Upper lobe of left lung (tissue), 6 donors: ENCODE measurements around the gene NUFIP1. TPM values are rescaled to one million over a fixed set of nuclear protein-coding genes. Genes with fewer than 3 reads are reported as not detected.

Experiments
- ATAC-seq, 2 donors: fragments of 200-7000 bp; cut with Tn5 transposase; one replicate each; pipeline ENCODE4 v1.9.1; 2022; ENCODE audit warnings: mild to moderate bottlenecking in 2 of 2, moderate library complexity in 2 of 2; ENCODE audit not compliant: low FRiP score in 2 of 2
- DNase-seq, 2 donors: peaks; one replicate each; pipeline ENCODE4 v3.0.0-alpha.2; 2019 to 2020
- H3K27ac ChIP-seq, 4 donors: fragments of 200-600 bp; sonication (generic); one replicate each; pipeline ENCODE4 v1.5.1; 2016 to 2019
- H3K27me3 ChIP-seq, 4 donors: fragments of 200-600 bp; sonication (generic); one replicate each; pipeline ENCODE4 v1.5.1; 2017 to 2019
- H3K36me3 ChIP-seq, 4 donors: fragments of 200-600 bp; sonication (generic); one replicate each; pipeline ENCODE4 v1.5.1; 2016 to 2019
- H3K4me1 ChIP-seq, 4 donors: fragments of 200-600 bp; sonication (generic); one replicate each; pipeline ENCODE4 v1.5.1; 2018 to 2019
- H3K4me3 ChIP-seq, 4 donors: fragments of 200-600 bp; sonication (generic); one replicate each; pipeline ENCODE4 v1.5.1; 2017 to 2019; ENCODE audit warnings: mild to moderate bottlenecking in 2 of 4, moderate library complexity in 1 of 4
- H3K9me3 ChIP-seq, 4 donors: fragments of 200-600 bp; sonication (generic); one replicate each; pipeline ENCODE4 v1.5.1; 2018 to 2019
- CTCF ChIP-seq, 6 experiments: fragments of 450-650 bp in 4 of 6; fragments of 200-600 bp in 2 of 6; sonication (generic) in 2 of 6; IDR thresholded peaks; one replicate each; pipeline ENCODE4 v1.5.1; 2016 to 2019; ENCODE audit warnings: antibody characterized with exemption in 6 of 6
- EP300 ChIP-seq, 4 donors: sonication (generic); formaldehyde crosslinking; IDR thresholded peaks; one replicate each; pipeline ENCODE4 v1.5.1; 2017; ENCODE audit warnings: antibody characterized with exemption in 4 of 4, control low read depth in 2 of 4
- POLR2A ChIP-seq, 4 donors: fragments of 450-650 bp; IDR thresholded peaks; one replicate each; pipeline ENCODE4 v1.5.1; 2016 to 2017; ENCODE audit warnings: antibody characterized with exemption in 4 of 4, mild to moderate bottlenecking in 2 of 4
- POLR2AphosphoS5 ChIP-seq, 2 donors: sonication (generic); formaldehyde crosslinking; IDR thresholded peaks; one replicate each; pipeline ENCODE4 v1.5.1; 2017; ENCODE audit warnings: antibody characterized with exemption in 2 of 2
- WGBS, 2 donors: methylation state at CpG; one replicate each; pipeline ENCODE4 v1.1.5; 2017 to 2018; 5-methylcytosine and 5-hydroxymethylcytosine counted together
- total RNA-seq, 6 donors: library from RNA; depleted of rRNA in 4 of 6; stranded (reverse); fragments of >200 nt in 4 of 6; gene quantifications; one replicate each; pipeline versions ENCODE4 v1.1.0 to v1.2.1, GENCODE V29; 2016 to 2021
- donor health status: DM: no; HTN: no; CAD: no; lungs with moderate emphysema.
- donor health status: DM: no; HTN: yes; CAD: no; lungs with severe emphysema.

Gene NUFIP1
- total RNA-seq, 6 donors from 2014 or later, result 0.78 to 4.1 (median 3.5) TPM

GRCh38 chr13:45007225-45007624 is 18.0 kb upstream of the NUFIP1 start:
- Histone ChIP-seq H3K36me3 (peaks cover 0 to 76% (median 26%) of the 10 kb centered on the region in 4 donors), H3K27me3 (no peaks in the 10 kb centered on the region), H3K4me3 (no peak overlapping the region), H3K27ac (no peak overlapping the region), H3K9me3 (no peaks in the 10 kb centered on the region), H3K4me1 (no peaks in the 10 kb centered on the region)
- no peak for DNase-seq
- TF ChIP-seq EP300 (IDR thresholded peaks at IDR 0.05) (no peak), POLR2AphosphoS5 (IDR thresholded peaks at IDR 0.05) (no peak)
- no peak for ATAC-seq

GRCh38 chr13:45004096-45004495 is 14.8 kb upstream of the NUFIP1 start:
- H3K27me3 ChIP-seq, result no peaks in the 10 kb centered on the region
- whole genome bisulfite sequencing, 2 donors, result 96 to 99% methylated on average over 2 of the region's 2 CpGs
- no peak overlapping the region for H3K27ac ChIP-seq
- no peak for ATAC-seq
- TF ChIP-seq EP300 (IDR thresholded peaks at IDR 0.05), result no peak
- no peak for TF ChIP-seq POLR2A (IDR thresholded peaks at IDR 0.05)
- no peak for TF ChIP-seq CTCF (IDR thresholded peaks at IDR 0.05)
- TF ChIP-seq POLR2AphosphoS5 (IDR thresholded peaks at IDR 0.05), result no peak
- no peaks in the 10 kb centered on the region for H3K4me1 ChIP-seq
- H3K4me3 ChIP-seq, result no peak overlapping the region
- no peaks in the 10 kb centered on the region for H3K9me3 ChIP-seq
- DNase-seq, result no peak
- H3K36me3 ChIP-seq, result peaks cover 0 to 66% (median 22%) of the 10 kb centered on the region in 4 donors

GRCh38 chr13:45003417-45003816 is 14.1 kb upstream of the NUFIP1 start:
- no peak for ATAC-seq
- H3K27me3 ChIP-seq, result no peaks in the 10 kb centered on the region
- H3K4me1 ChIP-seq, result no peaks in the 10 kb centered on the region
- no peaks in the 10 kb centered on the region for H3K9me3 ChIP-seq
- DNase-seq, result no peak
- H3K4me3 ChIP-seq, result no peak overlapping the region
- peaks cover 0 to 61% (median 19%) of the 10 kb centered on the region in 4 donors for H3K36me3 ChIP-seq
- no peak overlapping the region for H3K27ac ChIP-seq
- no peak for TF ChIP-seq CTCF (IDR thresholded peaks at IDR 0.05)
- TF ChIP-seq POLR2AphosphoS5 (IDR thresholded peaks at IDR 0.05), result no peak
- TF ChIP-seq POLR2A (IDR thresholded peaks at IDR 0.05), result no peak
- TF ChIP-seq EP300 (IDR thresholded peaks at IDR 0.05), result no peak

- peak in 1 of 2 donors; percentile 13 for ATAC-seq
- no peaks in the 10 kb centered on the region for H3K27me3 ChIP-seq
- TF ChIP-seq CTCF (IDR thresholded peaks at IDR 0.05), result no peak
- TF ChIP-seq EP300 (IDR thresholded peaks at IDR 0.05), result no peak
- no peak for TF ChIP-seq POLR2AphosphoS5 (IDR thresholded peaks at IDR 0.05)
- no peak for TF ChIP-seq POLR2A (IDR thresholded peaks at IDR 0.05)
- H3K27ac ChIP-seq, result peak overlapping the region; percentile 88 to 89 (median 88)
- 2 to 7% methylated on average over 10 of the region's 10 CpGs for WGBS, 2 donors
- peaks cover 0 to 10% (median 0%) of the 10 kb centered on the region in 4 donors for H3K36me3 ChIP-seq
- H3K9me3 ChIP-seq, result no peaks in the 10 kb centered on the region
- peaks cover 25 to 38% (median 29%) of the 10 kb centered on the region in 4 donors for H3K4me1 ChIP-seq
- H3K4me3 ChIP-seq, result peak overlapping the region; percentile 77 to 90 (median 86)
- no peak for DNase-seq
Measured at GRCh38 chr13:44989941-44990340, 670 bp upstream of the NUFIP1 start.

GRCh38 chr13:44978328-44978727 is 10.9 kb downstream of the NUFIP1 start:
- WGBS, 2 donors, result 91 to 93% methylated on average over 1 of the region's 1 CpG
- peaks cover 5 to 44% (median 11%) of the 10 kb centered on the region in 4 donors for H3K36me3 ChIP-seq
- TF ChIP-seq CTCF (IDR thresholded peaks at IDR 0.05), result peak in 1 of 6 experiments; percentile 14
- no peak for TF ChIP-seq POLR2A (IDR thresholded peaks at IDR 0.05)
- TF ChIP-seq EP300 (IDR thresholded peaks at IDR 0.05), result no peak

More at GRCh38 chr13:44978328-44978727, 10.9 kb downstream of the NUFIP1 start:
- H3K4me3 ChIP-seq, result no peak overlapping the region
- ATAC-seq (no peak), DNase-seq (no peak)
- H3K4me1 ChIP-seq, result peaks cover 0 to 19% (median 10%) of the 10 kb centered on the region in 4 donors
- no peaks in the 10 kb centered on the region for H3K27me3 ChIP-seq
- no peaks in the 10 kb centered on the region for H3K9me3 ChIP-seq
- H3K27ac ChIP-seq, result no peak overlapping the region
